HEK293 (cell line): ENCODE measurements around the gene SLC38A5.

ENCODE experiments used
- CTCF ChIA-PET: fragments of 350-600 bp; formaldehyde crosslinking; extraction: SDS; loops from one replicate; lab custom pipeline; 2021; ENCODE audit warnings: antibody characterized with exemption; lab: Yijun Ruan, JAX
- POLR2A ChIA-PET: fragments of 300-600 bp; formaldehyde crosslinking; extraction: SDS; loops from one replicate; lab custom pipeline; 2020; ENCODE audit warnings: antibody characterized with exemption, inconsistent platforms; lab: Yijun Ruan, JAX
- H3K27ac ChIP-seq: fragments of 200-500 bp; sonication (Bioruptor generic); 2 replicates; pipeline ENCODE4 v1.5.1; 2014; ENCODE audit warnings: low read depth, low read length, control low read depth, inconsistent platforms; ENCODE audit errors: extremely low read depth
- H3K36me3 ChIP-seq, 2 experiments: fragments of 200-500 bp in 1 of 2; sonication (Bioruptor generic) in 1 of 2; 1 replicate in 1 of 2; 2 replicates in 1 of 2; pipeline ENCODE4 v1.5.1; 2014 to 2017; ENCODE audit warnings: inconsistent platforms in 2 of 2, low read length in 2 of 2; ENCODE audit not compliant: control insufficient read depth in 2 of 2, insufficient read depth in 1 of 2
- H3K4me1 ChIP-seq: fragments of 200-500 bp; sonication (Bioruptor generic); 2 replicates; pipeline ENCODE4 v1.5.1; 2014; ENCODE audit warnings: mild to moderate bottlenecking, low read length, inconsistent platforms; ENCODE audit not compliant: control insufficient read depth, insufficient read depth
- H3K4me3 ChIP-seq: 2 replicates; pipeline ENCODE4 v1.5.1; 2011; ENCODE audit warnings: low read depth, mild to moderate bottlenecking, control low read depth, low read length, moderate library complexity
- H3K9me3 ChIP-seq: fragments of 200-500 bp; sonication (Bioruptor generic); 2 replicates; pipeline ENCODE4 v1.5.1; 2014; ENCODE audit warnings: low read depth, low read length, inconsistent platforms; ENCODE audit not compliant: control insufficient read depth, insufficient read depth
- CTCF ChIP-seq: fragments of 450-650 bp; formaldehyde crosslinking; IDR thresholded peaks from 2 replicates; pipeline ENCODE4 v1.5.1; 2016; ENCODE audit warnings: missing biosample characterization, missing genetic modification characterization
- IKZF3 ChIP-seq: fragments of 450-650 bp; IDR thresholded peaks from 2 replicates; pipeline ENCODE4 v1.5.0; 2018; ENCODE audit warnings: missing biosample characterization, mild to moderate bottlenecking, missing genetic modification characterization, moderate library complexity
- KLF9 ChIP-seq: fragments of 450-650 bp; formaldehyde crosslinking; IDR thresholded peaks from 2 replicates; pipeline ENCODE4 v1.5.1; 2016; ENCODE audit warnings: missing biosample characterization, missing genetic modification characterization, low read depth
- PRDM1 ChIP-seq: fragments of 450-650 bp; formaldehyde crosslinking; IDR thresholded peaks from 2 replicates; pipeline ENCODE4; 2016; ENCODE audit warnings: missing biosample characterization, missing genetic modification characterization
- RBAK ChIP-seq: fragments of 450-650 bp; formaldehyde crosslinking; IDR thresholded peaks from 2 replicates; pipeline ENCODE4 v1.5.1; 2016; ENCODE audit warnings: missing biosample characterization, missing genetic modification characterization
- ZBTB10 ChIP-seq: fragments of 450-650 bp; formaldehyde crosslinking; IDR thresholded peaks from 2 replicates; pipeline ENCODE4 v1.5.1; 2016; ENCODE audit warnings: missing biosample characterization, missing genetic modification characterization
- ZBTB20 ChIP-seq: fragments of 450-650 bp; formaldehyde crosslinking; IDR thresholded peaks from 2 replicates; pipeline ENCODE4 v1.5.1; 2016; ENCODE audit warnings: missing biosample characterization, missing genetic modification characterization
- ZBTB8A ChIP-seq: fragments of 450-650 bp; formaldehyde crosslinking; IDR thresholded peaks from 2 replicates; pipeline ENCODE4 v1.5.1; 2016; ENCODE audit warnings: missing biosample characterization, missing genetic modification characterization
- ZFP41 ChIP-seq: fragments of 450-650 bp; formaldehyde crosslinking; IDR thresholded peaks from 2 replicates; pipeline ENCODE4 v1.5.1; 2016; ENCODE audit warnings: missing biosample characterization, missing genetic modification characterization, borderline replicate concordance
- ZNF114 ChIP-seq: fragments of 450-650 bp; formaldehyde crosslinking; IDR thresholded peaks from 2 replicates; pipeline ENCODE4 v1.5.0; 2017; ENCODE audit warnings: missing biosample characterization, missing genetic modification characterization
- ZNF280D ChIP-seq: fragments of 450-650 bp; formaldehyde crosslinking; IDR thresholded peaks from 2 replicates; pipeline ENCODE4 v1.5.1; 2016; ENCODE audit warnings: missing biosample characterization, missing genetic modification characterization
- ZNF311 ChIP-seq: fragments of 450-650 bp; formaldehyde crosslinking; IDR thresholded peaks from 2 replicates; pipeline ENCODE4 v1.5.1; 2017; ENCODE audit warnings: missing biosample characterization, missing genetic modification characterization, borderline replicate concordance
- ZNF510 ChIP-seq: fragments of 450-650 bp; formaldehyde crosslinking; IDR thresholded peaks from 2 replicates; pipeline ENCODE4 v1.5.1; 2018; ENCODE audit warnings: mild to moderate bottlenecking, missing genetic modification characterization, missing biosample characterization; ENCODE audit not compliant: insufficient replicate concordance
- ZNF585B ChIP-seq: fragments of 450-650 bp; formaldehyde crosslinking; IDR thresholded peaks from 2 replicates; pipeline ENCODE4 v1.5.1; 2016; ENCODE audit warnings: missing biosample characterization, missing genetic modification characterization
- ZNF600 ChIP-seq: fragments of 450-650 bp; formaldehyde crosslinking; IDR thresholded peaks from 2 replicates; pipeline ENCODE4 v1.5.1; 2016; ENCODE audit warnings: missing biosample characterization, missing genetic modification characterization
- ZSCAN23 ChIP-seq: fragments of 450-650 bp; formaldehyde crosslinking; IDR thresholded peaks from 2 replicates; pipeline ENCODE4 v1.5.1; 2016; ENCODE audit warnings: missing biosample characterization, missing genetic modification characterization
- ZSCAN30 ChIP-seq: fragments of 450-650 bp; IDR thresholded peaks from 2 replicates; pipeline ENCODE4 v1.5.1; 2018; ENCODE audit warnings: missing biosample characterization, mild to moderate bottlenecking, missing genetic modification characterization, moderate library complexity

The SLC38A5 gene

GRCh38 chrX:48496660-48497059 is 26.6 kb upstream of the SLC38A5 start:
- no peaks in the 10 kb centered on the region for H3K36me3 ChIP-seq
- CTCF ChIA-PET = interaction anchor here (0.6 to 0.7 kb wide), 2 partner anchors 537 to 955 kb away, joined by 3 to 4 read pairs; no protein-coding TSS in a partner anchor

More at GRCh38 chrX:48496660-48497059, 26.6 kb upstream of the SLC38A5 start:
- no peaks in the 10 kb centered on the region for H3K9me3 ChIP-seq
- POLR2A ChIA-PET = no interaction called here
- H3K4me1 ChIP-seq = no peaks in the 10 kb centered on the region
- no peak overlapping the region for H3K27ac ChIP-seq
- H3K4me3 ChIP-seq = no peak overlapping the region
- TF ChIP-seq ZNF600 (tag by site-specific recombination) (no peak), ZNF114 (tag by site-specific recombination) (no peak), ZSCAN23 (no peak), RBAK (no peak), ZBTB20 (tag by site-specific recombination) (no peak), ZNF510 (tag by site-specific recombination) (no peak), KLF9 (no peak), ZFP41 (tag by site-specific recombination) (no peak), ZNF311 (tag by site-specific recombination) (no peak), ZBTB8A (tag by site-specific recombination) (no peak), IKZF3 (tag by site-specific recombination) (no peak), PRDM1 (no peak), CTCF (no peak), ZSCAN30 (tag by site-specific recombination) (no peak), ZNF280D (tag by site-specific recombination) (no peak), ZNF585B (tag by site-specific recombination) (no peak), ZBTB10 (tag by site-specific recombination) (no peak)
- TF ChIP-seq, all 188 proteins: peak for 0
